Prostate gland (tissue), 2 donors: Measurements from ENCODE around the gene SEMA5A.

Source experiments
- POLR2A ChIP-seq: fragments of 450-650 bp; IDR thresholded peaks from one replicate; pipeline ENCODE4 v1.6.1; 2016; ENCODE audit warnings: antibody characterized with exemption, mild to moderate bottlenecking
- POLR2AphosphoS5 ChIP-seq: sonication (generic); formaldehyde crosslinking; IDR thresholded peaks from one replicate; pipeline ENCODE4 v1.6.1; 2017; ENCODE audit warnings: antibody characterized with exemption
- TF ChIP-seq, protein P1 (sequence below), 4 experiments: fragments of 200-600 bp in 2 of 4; fragments of 450-650 bp in 2 of 4; sonication (generic) in 2 of 4; IDR thresholded peaks; 1 replicate in 3 of 4; 2 replicates in 1 of 4; pipeline ENCODE4 v1.5.1; 2016 to 2019; ENCODE audit warnings: antibody characterized with exemption in 4 of 4, mild to moderate bottlenecking in 2 of 4, moderate library complexity in 2 of 4

DNA sequence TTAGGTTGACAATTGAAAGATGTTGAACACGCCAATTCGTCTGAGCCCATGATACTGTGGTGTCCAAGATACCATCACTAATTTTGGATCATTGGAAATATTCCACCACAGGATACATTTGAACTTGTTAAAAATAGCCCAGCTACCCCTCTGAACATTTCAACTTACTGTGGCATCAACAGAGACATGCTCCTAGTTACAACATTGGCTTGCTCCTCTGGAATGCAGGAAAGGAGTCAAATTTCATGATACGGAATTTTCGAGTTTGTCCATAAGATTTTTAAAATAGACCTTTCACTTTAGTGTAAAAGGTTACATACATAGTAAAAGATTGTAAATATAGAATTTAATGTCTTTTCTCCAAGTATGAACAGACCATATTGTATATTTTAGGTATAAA, 12.8 kb downstream of the SEMA5A start:
- TF ChIP-seq POLR2A (no peak), POLR2AphosphoS5 (no peak)
- TF ChIP-seq, protein P1, sequence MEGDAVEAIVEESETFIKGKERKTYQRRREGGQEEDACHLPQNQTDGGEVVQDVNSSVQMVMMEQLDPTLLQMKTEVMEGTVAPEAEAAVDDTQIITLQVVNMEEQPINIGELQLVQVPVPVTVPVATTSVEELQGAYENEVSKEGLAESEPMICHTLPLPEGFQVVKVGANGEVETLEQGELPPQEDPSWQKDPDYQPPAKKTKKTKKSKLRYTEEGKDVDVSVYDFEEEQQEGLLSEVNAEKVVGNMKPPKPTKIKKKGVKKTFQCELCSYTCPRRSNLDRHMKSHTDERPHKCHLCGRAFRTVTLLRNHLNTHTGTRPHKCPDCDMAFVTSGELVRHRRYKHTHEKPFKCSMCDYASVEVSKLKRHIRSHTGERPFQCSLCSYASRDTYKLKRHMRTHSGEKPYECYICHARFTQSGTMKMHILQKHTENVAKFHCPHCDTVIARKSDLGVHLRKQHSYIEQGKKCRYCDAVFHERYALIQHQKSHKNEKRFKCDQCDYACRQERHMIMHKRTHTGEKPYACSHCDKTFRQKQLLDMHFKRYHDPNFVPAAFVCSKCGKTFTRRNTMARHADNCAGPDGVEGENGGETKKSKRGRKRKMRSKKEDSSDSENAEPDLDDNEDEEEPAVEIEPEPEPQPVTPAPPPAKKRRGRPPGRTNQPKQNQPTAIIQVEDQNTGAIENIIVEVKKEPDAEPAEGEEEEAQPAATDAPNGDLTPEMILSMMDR (IDR thresholded peaks at IDR 0.05), result no peak
